GM12878 (cell line): Measurements from ENCODE around the gene CLASP1. TPM values are rescaled to one million over a fixed set of nuclear protein-coding genes. Genes with fewer than 3 reads are reported as not detected.

ENCODE experiments used
- CBX3 ChIP-seq: fragments of 200-600 bp; sonication (generic); IDR thresholded peaks from 2 replicates; pipeline ENCODE4 v1.6.1; 2016; ENCODE audit warnings: low read depth, borderline replicate concordance
- EP300 ChIP-seq, 2 experiments: fragments of 150-350 bp in 1 of 2; IDR thresholded peaks; 2 replicates each; pipeline ENCODE4 v1.6.1; 2011 to 2012; ENCODE audit warnings: low read depth in 2 of 2, low read length in 2 of 2, borderline replicate concordance in 1 of 2, improper control_type of control experiment in 1 of 2, inconsistent platforms in 1 of 2; ENCODE audit not compliant: control insufficient read depth in 1 of 2
- ESRRA ChIP-seq: IDR thresholded peaks from 2 replicates; pipeline ENCODE4 v1.6.1; 2012; ENCODE audit warnings: mild to moderate bottlenecking, low read length, improper control_type of control experiment
- ETV6 ChIP-seq, 2 experiments: fragments of 450-650 bp in 1 of 2; IDR thresholded peaks in 1 of 2; conservative IDR thresholded peaks in 1 of 2; 2 replicates each; pipeline ENCODE4 v1.6.1; 2014; ENCODE audit warnings: antibody characterized with exemption in 1 of 2, borderline replicate concordance in 1 of 2, low read depth in 1 of 2, mild to moderate bottlenecking in 1 of 2, moderate library complexity in 1 of 2
- IRF4 ChIP-seq: IDR thresholded peaks from 2 replicates; pipeline ENCODE4 v1.6.1; 2011; ENCODE audit warnings: low read depth, low read length
- JUND ChIP-seq: IDR thresholded peaks from 2 replicates; pipeline ENCODE4 v1.6.1; 2012; ENCODE audit warnings: low read depth, mild to moderate bottlenecking, low read length, improper control_type of control experiment, moderate library complexity
- KDM1A ChIP-seq: fragments of 200-600 bp; sonication (generic); IDR thresholded peaks from 2 replicates; pipeline ENCODE4 v1.6.1; 2016; ENCODE audit warnings: borderline replicate concordance
- MYB ChIP-seq: fragments of 150-350 bp; IDR thresholded peaks from 2 replicates; pipeline ENCODE4 v1.6.1; 2014; ENCODE audit warnings: mild to moderate bottlenecking, low read depth, low read length, borderline replicate concordance
- POLR2A ChIP-seq: IDR thresholded peaks from 2 replicates; pipeline ENCODE4 v1.6.1; 2011; ENCODE audit warnings: low read depth, mild to moderate bottlenecking, low read length
- POLR2AphosphoS2 ChIP-seq: IDR thresholded peaks from 2 replicates; pipeline ENCODE4 v1.6.1; 2011; ENCODE audit warnings: low read depth, mild to moderate bottlenecking, low read length, improper control_type of control experiment, moderate library complexity
- POLR2AphosphoS5 ChIP-seq: IDR thresholded peaks from 2 replicates; pipeline ENCODE4 v1.6.1; 2011; ENCODE audit warnings: mild to moderate bottlenecking, low read length, inconsistent platforms
- RUNX3 ChIP-seq: IDR thresholded peaks from 2 replicates; pipeline ENCODE4 v1.6.1; 2012; ENCODE audit warnings: low read length, inconsistent platforms
- SIX5 ChIP-seq: IDR thresholded peaks from 2 replicates; pipeline ENCODE4 v1.6.1; 2011; ENCODE audit warnings: mild to moderate bottlenecking, low read depth, low read length, moderate library complexity; ENCODE audit not compliant: severe bottlenecking
- TARDBP ChIP-seq: IDR thresholded peaks from 2 replicates; pipeline ENCODE4 v1.6.1; 2016; ENCODE audit warnings: borderline replicate concordance
- WRNIP1 ChIP-seq: IDR thresholded peaks from 2 replicates; pipeline ENCODE4 v1.6.1; 2011; ENCODE audit warnings: low read depth, low read length, improper control_type of control experiment, borderline replicate concordance
- ZBED1 ChIP-seq: IDR thresholded peaks from 2 replicates; pipeline ENCODE4 v1.6.1; 2016; ENCODE audit warnings: borderline replicate concordance
- ZNF24 ChIP-seq: fragments of 450-650 bp; IDR thresholded peaks from 2 replicates; pipeline ENCODE4 v1.6.1; 2017; ENCODE audit warnings: antibody characterized with exemption, mild to moderate bottlenecking
- polyA plus RNA-seq, 11 experiments: library from polyadenylated mRNA; depleted of rRNA in 4 of 11; unstranded in 6 of 11; stranded (reverse) in 5 of 11; fragments of >200 nt; fragmentation: Nextera tagmentation in 4 of 11; fragmentation: Illumina TruSeq in 1 of 11; extraction: Ambion mirVana in 4 of 11; extraction: Trizol in 1 of 11; gene quantifications; 1 replicate in 1 of 11; 2 replicates in 10 of 11; pipeline versions ENCODE4 v1.2.1 to v1.2.3, GENCODE V29; 2011 to 2016; ENCODE audit warnings: inconsistent platforms in 2 of 11, missing spikeins in 2 of 11, low read depth in 1 of 11
- total RNA-seq, 4 experiments: library from RNA; depleted of rRNA in 3 of 4; stranded (reverse); fragments of >200 nt in 3 of 4; fragmentation: Illumina TruSeq in 1 of 4; extraction: Trizol in 1 of 4; gene quantifications; 2 replicates each; pipeline versions ENCODE4 v1.2.1 to v1.2.3, GENCODE V29; 2013 to 2021
- TF ChIP-seq, protein P1 (sequence below): IDR thresholded peaks from 2 replicates; pipeline ENCODE4 v1.6.1; 2011; ENCODE audit warnings: mild to moderate bottlenecking, low read depth, low read length, moderate library complexity; ENCODE audit not compliant: insufficient replicate concordance
- TF ChIP-seq, protein P2 (sequence below): IDR thresholded peaks from 2 replicates; pipeline ENCODE4 v1.6.1; 2012; ENCODE audit warnings: low read depth, low read length, improper control_type of control experiment
- TF ChIP-seq, protein P3 (sequence below): IDR thresholded peaks from 2 replicates; pipeline ENCODE4 v1.6.1; 2011; ENCODE audit warnings: borderline replicate concordance, low read depth, mild to moderate bottlenecking, moderate library complexity, low read length; ENCODE audit not compliant: insufficient read depth, poor library complexity, severe bottlenecking
- TF ChIP-seq, protein P4 (sequence below): fragments of 450-650 bp; IDR thresholded peaks from 2 replicates; pipeline ENCODE4 v1.6.1; 2017; ENCODE audit warnings: mild to moderate bottlenecking
- TF ChIP-seq, protein P5 (sequence below): fragments of 150-350 bp; IDR thresholded peaks from 2 replicates; pipeline ENCODE4 v1.6.1; 2016; ENCODE audit warnings: low read depth, low read length

The CLASP1 gene
- total and polyA plus RNA-seq, 10 of the 15 experiments (the other 5 are each of a cell fraction or from before 2014, with no cell fraction given): 1.4 to 62.4 (median 32.9) TPM

DNA sequence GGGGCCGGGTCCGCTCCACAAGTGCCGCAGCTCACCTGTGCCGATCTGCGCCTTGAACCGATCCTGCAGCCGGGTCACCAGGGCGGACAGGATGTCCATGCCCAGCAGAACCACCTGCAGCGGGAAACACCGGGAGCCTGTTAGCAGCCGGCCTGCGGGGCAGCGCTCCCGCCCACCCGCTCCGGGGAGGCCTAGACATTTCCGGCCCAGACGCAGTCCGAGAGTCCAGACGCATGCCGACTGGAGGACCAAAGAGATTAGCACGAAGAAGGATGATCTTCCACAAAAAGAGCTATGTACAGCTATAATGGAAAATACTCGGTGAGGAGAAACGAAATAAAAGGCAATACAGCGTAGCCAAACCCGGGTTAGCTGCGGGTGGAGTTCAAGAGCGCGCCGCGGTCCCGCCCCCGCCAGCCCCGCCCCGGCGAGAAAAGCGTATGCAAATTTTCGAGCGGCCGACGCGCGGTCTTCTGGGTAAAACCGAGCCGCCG is 119.0 kb downstream of the CLASP1 start (continued):
- TF ChIP-seq RUNX3 (no peak), POLR2AphosphoS2 (no peak), IRF4 (no peak), POLR2AphosphoS5 (no peak), MYB (no peak), SIX5 (no peak), KDM1A (no peak), ESRRA (no peak), WRNIP1 (no peak), POLR2A (no peak), ETV6 (conservative IDR thresholded peaks at IDR 0.05 in 1 of 2, IDR thresholded peaks at IDR 0.05 in 1 of 2; ENCODE audit: borderline replicate concordance in 1 of 2, low read depth in 1 of 2) (no peak), ZBED1 (no peak), TARDBP (no peak), ZNF24 (no peak), CBX3 (no peak), EP300 (IDR thresholded peaks at IDR 0.05; ENCODE audit: borderline replicate concordance in 1 of 2, control insufficient read depth in 1 of 2, low read depth in 2 of 2, low read length in 2 of 2) (no peak), JUND (no peak)
- TF ChIP-seq, protein P1, sequence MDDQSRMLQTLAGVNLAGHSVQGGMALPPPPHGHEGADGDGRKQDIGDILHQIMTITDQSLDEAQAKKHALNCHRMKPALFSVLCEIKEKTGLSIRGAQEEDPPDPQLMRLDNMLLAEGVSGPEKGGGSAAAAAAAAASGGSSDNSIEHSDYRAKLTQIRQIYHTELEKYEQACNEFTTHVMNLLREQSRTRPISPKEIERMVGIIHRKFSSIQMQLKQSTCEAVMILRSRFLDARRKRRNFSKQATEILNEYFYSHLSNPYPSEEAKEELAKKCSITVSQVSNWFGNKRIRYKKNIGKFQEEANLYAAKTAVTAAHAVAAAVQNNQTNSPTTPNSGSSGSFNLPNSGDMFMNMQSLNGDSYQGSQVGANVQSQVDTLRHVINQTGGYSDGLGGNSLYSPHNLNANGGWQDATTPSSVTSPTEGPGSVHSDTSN: no peak
- TF ChIP-seq, protein P2, sequence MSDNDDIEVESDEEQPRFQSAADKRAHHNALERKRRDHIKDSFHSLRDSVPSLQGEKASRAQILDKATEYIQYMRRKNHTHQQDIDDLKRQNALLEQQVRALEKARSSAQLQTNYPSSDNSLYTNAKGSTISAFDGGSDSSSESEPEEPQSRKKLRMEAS: peak; percentile 67; the same call in 1 of the 2 replicates
- TF ChIP-seq, protein P3, sequence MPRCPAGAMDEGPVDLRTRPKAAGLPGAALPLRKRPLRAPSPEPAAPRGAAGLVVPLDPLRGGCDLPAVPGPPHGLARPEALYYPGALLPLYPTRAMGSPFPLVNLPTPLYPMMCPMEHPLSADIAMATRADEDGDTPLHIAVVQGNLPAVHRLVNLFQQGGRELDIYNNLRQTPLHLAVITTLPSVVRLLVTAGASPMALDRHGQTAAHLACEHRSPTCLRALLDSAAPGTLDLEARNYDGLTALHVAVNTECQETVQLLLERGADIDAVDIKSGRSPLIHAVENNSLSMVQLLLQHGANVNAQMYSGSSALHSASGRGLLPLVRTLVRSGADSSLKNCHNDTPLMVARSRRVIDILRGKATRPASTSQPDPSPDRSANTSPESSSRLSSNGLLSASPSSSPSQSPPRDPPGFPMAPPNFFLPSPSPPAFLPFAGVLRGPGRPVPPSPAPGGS: no peak
- TF ChIP-seq, protein P4, sequence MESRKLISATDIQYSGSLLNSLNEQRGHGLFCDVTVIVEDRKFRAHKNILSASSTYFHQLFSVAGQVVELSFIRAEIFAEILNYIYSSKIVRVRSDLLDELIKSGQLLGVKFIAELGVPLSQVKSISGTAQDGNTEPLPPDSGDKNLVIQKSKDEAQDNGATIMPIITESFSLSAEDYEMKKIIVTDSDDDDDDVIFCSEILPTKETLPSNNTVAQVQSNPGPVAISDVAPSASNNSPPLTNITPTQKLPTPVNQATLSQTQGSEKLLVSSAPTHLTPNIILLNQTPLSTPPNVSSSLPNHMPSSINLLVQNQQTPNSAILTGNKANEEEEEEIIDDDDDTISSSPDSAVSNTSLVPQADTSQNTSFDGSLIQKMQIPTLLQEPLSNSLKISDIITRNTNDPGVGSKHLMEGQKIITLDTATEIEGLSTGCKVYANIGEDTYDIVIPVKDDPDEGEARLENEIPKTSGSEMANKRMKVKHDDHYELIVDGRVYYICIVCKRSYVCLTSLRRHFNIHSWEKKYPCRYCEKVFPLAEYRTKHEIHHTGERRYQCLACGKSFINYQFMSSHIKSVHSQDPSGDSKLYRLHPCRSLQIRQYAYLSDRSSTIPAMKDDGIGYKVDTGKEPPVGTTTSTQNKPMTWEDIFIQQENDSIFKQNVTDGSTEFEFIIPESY: no peak
- TF ChIP-seq, protein P5, sequence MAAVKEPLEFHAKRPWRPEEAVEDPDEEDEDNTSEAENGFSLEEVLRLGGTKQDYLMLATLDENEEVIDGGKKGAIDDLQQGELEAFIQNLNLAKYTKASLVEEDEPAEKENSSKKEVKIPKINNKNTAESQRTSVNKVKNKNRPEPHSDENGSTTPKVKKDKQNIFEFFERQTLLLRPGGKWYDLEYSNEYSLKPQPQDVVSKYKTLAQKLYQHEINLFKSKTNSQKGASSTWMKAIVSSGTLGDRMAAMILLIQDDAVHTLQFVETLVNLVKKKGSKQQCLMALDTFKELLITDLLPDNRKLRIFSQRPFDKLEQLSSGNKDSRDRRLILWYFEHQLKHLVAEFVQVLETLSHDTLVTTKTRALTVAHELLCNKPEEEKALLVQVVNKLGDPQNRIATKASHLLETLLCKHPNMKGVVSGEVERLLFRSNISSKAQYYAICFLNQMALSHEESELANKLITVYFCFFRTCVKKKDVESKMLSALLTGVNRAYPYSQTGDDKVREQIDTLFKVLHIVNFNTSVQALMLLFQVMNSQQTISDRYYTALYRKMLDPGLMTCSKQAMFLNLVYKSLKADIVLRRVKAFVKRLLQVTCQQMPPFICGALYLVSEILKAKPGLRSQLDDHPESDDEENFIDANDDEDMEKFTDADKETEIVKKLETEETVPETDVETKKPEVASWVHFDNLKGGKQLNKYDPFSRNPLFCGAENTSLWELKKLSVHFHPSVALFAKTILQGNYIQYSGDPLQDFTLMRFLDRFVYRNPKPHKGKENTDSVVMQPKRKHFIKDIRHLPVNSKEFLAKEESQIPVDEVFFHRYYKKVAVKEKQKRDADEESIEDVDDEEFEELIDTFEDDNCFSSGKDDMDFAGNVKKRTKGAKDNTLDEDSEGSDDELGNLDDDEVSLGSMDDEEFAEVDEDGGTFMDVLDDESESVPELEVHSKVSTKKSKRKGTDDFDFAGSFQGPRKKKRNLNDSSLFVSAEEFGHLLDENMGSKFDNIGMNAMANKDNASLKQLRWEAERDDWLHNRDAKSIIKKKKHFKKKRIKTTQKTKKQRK: no peak
